Natural killer cell treated with Interleukin-12 subunit alpha and Interleukin-12 subunit beta and Interleukin-15 and Interleukin-18, amount 100 ng/mL, for 72 hours (primary cell): Measurements from ENCODE around the gene DPY19L3. TPM values are rescaled to one million over a fixed set of nuclear protein-coding genes. Genes with fewer than 3 reads are reported as not detected.
A peak's percentile ranks its signal among the peaks of the same experiment; 100 is the strongest.
"Not testable (repeated sequence)": the region's sequence is repeated elsewhere in the genome, so short reads cannot be mapped to it uniquely, and the experiment has no call there.

ENCODE experiments used
- ATAC-seq, 2 donors: fragments of 150-1000 bp; cut with Tn5 transposase in 1 of 2; sonication (Bioruptor Pico), chemical (Tn5 transposase) in 1 of 2; 2 replicates each; pipeline ENCODE4 v1.10.0; 2021
- DNase-seq: peaks from one replicate; pipeline ENCODE4 v3.0.0; 2022; ENCODE audit warnings: low spot score
- H3K27ac Mint-ChIP-seq, 2 donors: 1 replicate in 1 of 2; 2 replicates in 1 of 2; pipeline ENCODE4 v1.8.0; 2022; ENCODE audit warnings: mixed read lengths in 2 of 2, mild to moderate bottlenecking in 1 of 2, moderate library complexity in 1 of 2
- H3K27me3 Mint-ChIP-seq, 2 donors: 1 replicate in 1 of 2; 2 replicates in 1 of 2; pipeline ENCODE4 v1.8.0; 2022; ENCODE audit warnings: mixed read lengths in 2 of 2
- H3K36me3 Mint-ChIP-seq: one replicate; pipeline ENCODE4 v1.8.0; 2022; ENCODE audit warnings: mixed read lengths
- H3K4me1 Mint-ChIP-seq, 2 donors: 1 replicate in 1 of 2; 2 replicates in 1 of 2; pipeline ENCODE4 v1.8.0; 2022; ENCODE audit warnings: low read depth in 2 of 2, mixed read lengths in 2 of 2, mild to moderate bottlenecking in 1 of 2
- H3K4me3 Mint-ChIP-seq: one replicate; pipeline ENCODE4 v1.8.0; 2022; ENCODE audit warnings: mixed read lengths
- H3K9me3 Mint-ChIP-seq: 2 replicates; pipeline ENCODE4 v1.8.0; 2022; ENCODE audit warnings: mixed read lengths
- total RNA-seq, 2 donors: library from RNA; stranded (reverse); gene quantifications; one replicate each; pipeline ENCODE4 v1.2.3, GENCODE V29; 2022

The DPY19L3 gene
- total RNA-seq, 2 donors from 2014 or later = 25.3 to 40.7 TPM

DNA sequence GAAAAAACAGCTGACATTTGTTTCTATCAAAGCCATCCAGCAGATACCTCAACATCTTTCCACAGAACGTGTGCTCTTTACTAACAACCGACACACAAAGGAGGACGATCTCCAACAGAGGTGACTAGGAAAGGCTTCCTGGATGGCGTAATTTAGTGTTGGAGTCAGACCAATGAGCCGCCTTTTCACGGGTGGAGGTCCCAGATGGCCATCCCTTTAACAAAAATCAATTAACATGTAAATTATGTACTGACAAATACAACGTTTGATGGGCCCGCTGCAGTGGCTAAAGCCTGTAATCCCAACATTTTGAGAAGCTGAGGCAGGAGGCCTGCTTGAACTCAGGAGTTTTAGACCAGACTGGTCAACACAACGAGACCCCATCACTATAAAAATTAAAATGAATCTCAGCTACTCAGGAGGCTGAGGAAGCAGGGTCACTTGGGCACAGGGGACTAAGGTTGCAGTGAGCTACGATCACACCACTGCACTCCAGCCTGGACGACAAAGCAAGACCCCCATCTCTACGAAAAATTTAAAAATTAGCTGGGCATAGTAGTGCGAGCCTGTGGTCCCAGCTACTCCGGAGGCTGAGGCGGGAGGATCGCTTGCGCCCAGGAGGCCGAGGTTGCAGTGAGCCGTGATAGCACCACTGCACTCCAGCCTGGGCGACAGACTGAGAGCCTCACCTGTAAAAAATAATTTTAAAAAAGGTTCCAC lies 1.2 kb upstream of the DPY19L3 start:
- H3K27me3 Mint-ChIP-seq = no peaks in the 10 kb centered on the region

DNA sequence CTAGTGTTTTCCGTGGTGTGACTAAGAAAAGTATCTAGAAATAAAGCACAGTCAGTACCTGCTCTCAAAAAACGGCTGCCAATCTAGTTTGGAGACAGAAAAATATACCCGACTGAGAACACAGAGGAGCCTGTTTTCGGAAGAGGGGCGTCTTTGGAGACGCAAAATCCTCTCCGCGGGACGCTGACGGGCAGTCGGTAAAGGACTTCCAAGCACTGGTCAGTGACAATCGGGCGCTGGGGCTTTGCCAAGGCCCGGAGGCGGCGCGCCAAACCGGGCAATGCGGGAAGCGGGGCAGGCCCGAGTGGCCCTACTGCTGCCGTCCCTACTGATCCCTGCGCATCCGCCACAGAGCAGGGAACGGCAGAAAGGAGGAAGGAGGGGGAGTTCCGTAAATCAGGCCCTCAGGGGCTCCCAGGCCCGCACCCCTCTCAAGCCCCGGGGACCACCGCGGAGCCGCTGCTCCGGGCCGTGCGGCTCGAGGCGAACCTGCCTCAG lies 588 bp upstream of the DPY19L3 start:
- DNase-seq = no peak

More for the DNA sequence above, 1.2 kb upstream of the DPY19L3 start:
- Mint-ChIP-seq H3K36me3 (no peaks in the 10 kb centered on the region), H3K9me3 (no peaks in the 10 kb centered on the region), H3K27ac (peak overlapping the region; percentile 81 to 90), H3K4me3 (peak overlapping the region; percentile 80), H3K4me1 (peaks cover 30 to 41% of the 10 kb centered on the region in 2 donors)
- ATAC-seq = no peak
- no peak for DNase-seq

DNA sequence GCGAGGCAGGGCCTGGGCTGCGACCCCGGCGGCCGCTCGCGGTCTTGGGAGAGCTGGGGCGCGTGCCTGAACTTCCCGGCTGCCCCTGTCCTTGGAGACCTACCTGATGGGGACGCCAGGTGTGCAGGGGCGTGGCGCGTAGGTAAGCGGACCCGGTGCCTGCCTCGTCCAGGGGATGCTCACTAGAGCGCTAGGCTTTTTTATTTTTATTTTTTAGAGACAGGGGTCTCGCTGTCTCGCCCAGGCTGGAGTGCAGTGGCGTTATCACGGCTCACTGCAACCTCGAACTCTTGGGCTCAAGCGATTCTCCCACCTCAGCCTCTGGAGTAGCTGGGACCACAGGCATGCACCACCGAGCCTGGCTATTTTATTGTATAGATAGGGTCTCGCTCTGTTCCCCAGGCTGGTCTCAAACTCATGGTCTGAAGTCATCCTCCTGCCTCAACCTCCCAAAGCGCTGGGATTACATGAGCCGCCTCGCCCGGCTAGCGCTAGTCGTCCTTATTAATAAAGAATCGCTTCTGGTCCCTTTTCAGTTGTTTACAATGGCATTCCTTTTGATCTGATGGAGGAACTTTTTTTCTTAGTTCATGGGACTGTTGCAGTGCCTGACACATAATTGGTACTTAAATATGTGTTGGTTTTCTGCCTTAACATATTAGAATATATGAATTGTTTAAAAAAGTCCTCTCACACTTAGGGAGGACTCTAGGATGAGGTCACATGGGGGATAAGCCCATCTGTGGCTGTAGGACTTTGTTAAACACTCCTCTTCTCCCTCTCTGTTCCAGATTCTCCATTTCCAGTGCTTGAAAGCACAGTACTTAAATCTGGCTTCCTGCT lies 812 bp downstream of the DPY19L3 start:
- no peaks in the 10 kb centered on the region for H3K9me3 Mint-ChIP-seq
- peak overlapping the region; percentile 88 to 90 for H3K27ac Mint-ChIP-seq
- peak overlapping the region; percentile 85 for H3K4me3 Mint-ChIP-seq
- no peaks in the 10 kb centered on the region for H3K27me3 Mint-ChIP-seq
- peaks cover 23 to 34% of the 10 kb centered on the region in 2 donors for H3K4me1 Mint-ChIP-seq
- DNase-seq (no peak), ATAC-seq (no peak)
- H3K36me3 Mint-ChIP-seq = no peaks in the 10 kb centered on the region

More for the DNA sequence above, 588 bp upstream of the DPY19L3 start:
- no peaks in the 10 kb centered on the region for H3K27me3 Mint-ChIP-seq
- peaks cover 30 to 41% of the 10 kb centered on the region in 2 donors for H3K4me1 Mint-ChIP-seq
- peak overlapping the region; percentile 81 to 90 for H3K27ac Mint-ChIP-seq
- H3K36me3 Mint-ChIP-seq = no peaks in the 10 kb centered on the region
- H3K9me3 Mint-ChIP-seq = no peaks in the 10 kb centered on the region
- peak overlapping the region; percentile 80 for H3K4me3 Mint-ChIP-seq
- ATAC-seq = peak in 1 of 2 donors; percentile 15

DNA sequence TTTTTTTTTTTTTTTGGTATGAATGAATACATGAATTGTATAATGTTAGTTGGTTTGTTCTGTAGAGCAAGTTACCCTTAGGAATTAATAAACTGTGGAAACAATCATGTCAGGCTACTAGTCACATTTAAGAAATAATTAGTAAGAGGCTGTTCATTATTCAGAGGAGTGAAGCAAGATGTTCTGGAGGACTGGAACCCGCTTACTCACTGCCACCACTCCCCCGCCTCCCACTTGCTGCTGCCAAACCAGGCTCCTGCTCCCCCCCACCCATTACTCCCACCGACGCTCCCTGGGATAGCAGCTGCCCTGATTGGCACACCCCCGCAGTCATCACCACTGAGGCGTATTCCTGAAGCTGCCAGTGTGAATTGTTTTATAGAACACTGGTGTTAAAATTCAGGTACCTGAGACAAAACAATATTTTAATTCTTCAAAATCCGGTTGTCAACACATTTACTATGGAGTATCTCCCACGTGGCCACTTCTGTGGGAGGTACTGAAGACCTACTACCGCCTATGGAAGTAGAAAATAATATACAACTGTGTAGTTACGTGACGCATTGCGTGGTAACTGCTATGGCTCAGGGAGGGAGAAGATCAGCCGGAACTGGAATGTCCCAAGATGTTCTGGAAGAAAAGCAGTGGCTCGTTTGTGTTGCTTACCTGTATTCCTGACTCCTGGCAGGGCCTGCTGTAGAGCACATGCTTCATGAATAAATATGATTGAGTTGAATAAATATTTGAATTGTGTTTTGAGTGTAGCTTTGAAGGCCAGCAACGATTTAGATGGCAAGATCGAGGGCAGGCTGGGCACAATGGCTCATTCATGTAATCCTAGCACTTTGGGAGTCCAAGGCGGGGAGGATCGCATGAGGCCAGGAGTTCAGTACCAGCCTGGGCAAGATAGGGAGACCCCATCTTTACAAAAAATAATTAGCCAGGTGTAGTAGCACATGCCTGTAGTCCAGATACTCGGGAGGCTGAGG lies 1.7 kb downstream of the DPY19L3 start:
- Mint-ChIP-seq H3K27me3 (no peaks in the 10 kb centered on the region), H3K4me3 (peak overlapping the region; percentile 85), H3K4me1 (peaks cover 21 to 26% of the 10 kb centered on the region in 2 donors), H3K27ac (peak overlapping the region; percentile 88 to 90), H3K36me3 (no peaks in the 10 kb centered on the region), H3K9me3 (no peaks in the 10 kb centered on the region)
- no peak for DNase-seq
- no peak for ATAC-seq

DNA sequence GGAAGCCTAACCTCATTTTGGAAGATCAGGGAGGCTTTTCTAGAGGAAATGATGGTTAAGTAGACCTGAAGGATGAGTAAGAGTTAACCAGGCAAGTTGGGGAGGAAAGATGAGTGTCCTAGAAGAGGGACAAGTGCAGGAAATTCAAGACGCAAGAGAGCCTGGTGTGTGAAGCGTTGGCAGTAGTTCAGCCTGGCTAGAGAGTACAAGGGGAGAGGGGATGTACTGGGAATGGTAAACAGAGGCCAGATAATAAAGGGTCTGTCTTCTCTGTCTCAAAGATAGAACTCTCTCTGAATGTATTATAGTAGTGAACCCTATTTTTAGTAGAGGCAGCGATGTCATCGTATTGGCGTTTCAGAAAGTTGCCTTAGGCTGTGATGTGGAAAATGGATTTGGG lies 9.7 kb downstream of the DPY19L3 start:
- peaks cover 6% of the 10 kb centered on the region for H3K36me3 Mint-ChIP-seq
- no peaks in the 10 kb centered on the region for H3K27me3 Mint-ChIP-seq
- H3K4me3 Mint-ChIP-seq = no peak overlapping the region
- no peaks in the 10 kb centered on the region for H3K9me3 Mint-ChIP-seq
- no peak for ATAC-seq
- DNase-seq = no peak
- no peak overlapping the region for H3K27ac Mint-ChIP-seq
- H3K4me1 Mint-ChIP-seq = peaks cover 0 to 2% of the 10 kb centered on the region in 2 donors

DNA sequence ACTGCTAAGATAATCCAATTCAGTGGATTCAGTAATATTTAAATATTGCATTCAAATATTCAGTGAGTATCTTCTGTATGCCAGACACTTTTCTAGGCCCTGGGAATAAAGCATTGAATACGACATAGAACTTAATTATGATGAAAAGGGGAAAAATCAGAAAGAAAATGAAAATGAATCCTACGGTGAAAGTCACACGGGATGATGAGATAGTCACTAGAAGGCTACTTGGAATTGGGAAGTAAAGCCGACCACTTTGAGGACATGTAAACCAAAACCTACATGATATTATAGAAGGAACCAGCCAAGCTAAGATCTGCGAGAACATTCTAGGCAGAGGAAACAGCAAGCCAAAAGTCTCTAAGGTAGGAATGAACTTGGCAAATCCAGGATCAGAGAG lies 10.1 kb downstream of the DPY19L3 start:
- Mint-ChIP-seq H3K4me3 (no peak overlapping the region), H3K36me3 (peaks cover 6% of the 10 kb centered on the region), H3K4me1 (peaks cover 0 to 2% of the 10 kb centered on the region in 2 donors), H3K9me3 (no peaks in the 10 kb centered on the region), H3K27me3 (no peaks in the 10 kb centered on the region), H3K27ac (no peak overlapping the region)
- no peak for ATAC-seq
- no peak for DNase-seq

DNA sequence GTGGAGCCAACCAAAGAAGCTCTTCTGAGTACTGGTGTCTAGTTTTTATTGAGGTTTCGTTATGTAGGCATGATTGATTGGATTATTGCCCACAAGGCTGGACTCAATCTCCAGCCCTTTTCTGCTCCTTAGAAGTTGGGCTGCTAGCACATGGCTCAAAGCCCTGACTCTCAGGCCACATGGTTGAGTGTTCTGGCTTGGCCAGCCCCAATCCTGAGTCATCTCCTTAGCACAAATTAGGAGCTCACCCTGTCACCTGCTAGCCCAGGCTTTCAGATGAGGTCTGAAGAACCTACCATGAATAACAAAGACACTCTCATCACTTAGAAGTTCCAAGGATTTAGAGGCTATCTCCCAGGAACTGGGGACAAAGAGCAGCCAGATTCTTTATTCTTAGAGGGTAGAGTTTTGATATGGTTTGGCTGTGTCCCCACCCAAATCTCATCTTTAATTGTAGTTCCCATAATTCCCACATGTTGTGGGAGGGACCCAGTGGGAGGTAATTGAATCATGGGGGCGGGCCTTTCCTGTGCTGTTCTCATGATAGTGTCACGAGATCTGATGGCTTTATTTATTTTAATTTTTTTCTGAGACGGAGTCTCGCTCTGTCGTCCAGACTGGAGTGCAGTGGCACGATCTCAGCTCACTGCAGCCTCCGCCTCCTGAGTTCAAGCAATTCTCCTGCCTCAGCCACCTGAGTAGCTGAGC lies 11.3 kb downstream of the DPY19L3 start:
- no peak overlapping the region for H3K27ac Mint-ChIP-seq
- peaks cover 6% of the 10 kb centered on the region for H3K36me3 Mint-ChIP-seq
- DNase-seq = no peak
- ATAC-seq = no peak
- no peaks in the 10 kb centered on the region for H3K27me3 Mint-ChIP-seq
- no peak overlapping the region for H3K4me3 Mint-ChIP-seq
- no peaks in the 10 kb centered on the region for H3K9me3 Mint-ChIP-seq
- peaks cover 3 to 7% of the 10 kb centered on the region in 2 donors for H3K4me1 Mint-ChIP-seq

DNA sequence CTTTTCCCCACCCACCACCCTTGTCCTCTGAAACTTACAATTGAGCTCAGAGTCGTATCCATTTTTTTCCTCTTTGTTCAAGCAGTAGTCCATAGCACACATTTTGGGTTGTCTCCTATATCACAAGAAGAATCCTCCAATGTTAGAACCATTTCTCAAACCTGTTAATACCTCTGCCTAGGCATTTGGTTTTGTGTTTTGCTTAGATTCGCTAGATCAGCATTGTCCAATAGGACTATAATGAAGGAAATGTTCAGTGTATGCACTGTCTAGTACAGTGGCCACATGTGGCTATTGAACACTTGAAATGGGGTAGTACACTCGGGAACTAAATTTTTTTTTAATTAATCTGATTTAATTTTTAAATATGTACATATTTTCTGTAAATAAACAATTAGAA lies 12.6 kb downstream of the DPY19L3 start:
- peaks cover 12% of the 10 kb centered on the region in 2 donors for H3K4me1 Mint-ChIP-seq
- DNase-seq = no peak
- ATAC-seq = no peak
- no peak overlapping the region for H3K27ac Mint-ChIP-seq
- H3K27me3 Mint-ChIP-seq = no peaks in the 10 kb centered on the region
- H3K9me3 Mint-ChIP-seq = no peaks in the 10 kb centered on the region
- no peak overlapping the region for H3K4me3 Mint-ChIP-seq
- H3K36me3 Mint-ChIP-seq = peaks cover 12% of the 10 kb centered on the region

DNA sequence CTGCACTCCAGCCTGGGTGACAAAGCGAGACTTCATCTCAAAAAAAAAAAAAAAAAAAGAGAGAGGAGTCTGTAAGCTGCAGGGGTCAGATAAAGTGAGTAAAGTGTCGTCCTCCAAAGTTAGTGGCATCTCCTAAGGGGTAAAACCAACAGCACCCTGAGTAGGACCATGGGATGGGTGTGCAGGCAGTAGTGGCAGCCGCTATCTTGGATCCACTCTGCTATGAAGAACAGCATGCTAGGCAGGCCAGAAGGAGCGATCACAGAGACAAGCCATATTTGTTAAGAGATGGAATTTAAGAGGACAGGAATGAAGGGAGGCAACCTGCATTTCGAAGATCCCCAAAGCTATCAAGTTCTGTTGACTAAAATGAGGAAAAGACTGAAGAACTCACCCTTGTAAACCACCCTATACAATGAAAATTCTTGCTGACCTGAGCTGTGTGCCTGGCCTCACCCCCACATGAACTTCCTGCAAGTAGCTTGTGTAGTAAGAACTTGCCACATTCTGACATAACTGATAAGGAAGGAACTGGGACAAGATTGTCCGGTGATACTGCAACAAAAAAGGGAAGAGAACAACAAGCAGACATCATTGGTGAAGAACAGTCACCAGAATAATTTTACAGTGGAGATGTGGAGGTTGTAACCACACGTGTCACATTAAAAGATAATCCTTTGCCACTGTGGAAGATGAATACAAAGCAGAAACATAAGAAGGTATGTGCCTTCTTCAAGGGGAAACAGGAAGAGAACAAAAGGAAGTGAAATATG lies 16.2 kb downstream of the DPY19L3 start:
- Mint-ChIP-seq H3K4me3 (peak overlapping the region; percentile 7), H3K36me3 (peaks cover 5% of the 10 kb centered on the region), H3K4me1 (peaks cover 10 to 12% of the 10 kb centered on the region in 2 donors), H3K9me3 (no peaks in the 10 kb centered on the region), H3K27me3 (no peaks in the 10 kb centered on the region), H3K27ac (peak overlapping the region; percentile 2 to 9)
- ATAC-seq (no peak), DNase-seq (no peak)

DNA sequence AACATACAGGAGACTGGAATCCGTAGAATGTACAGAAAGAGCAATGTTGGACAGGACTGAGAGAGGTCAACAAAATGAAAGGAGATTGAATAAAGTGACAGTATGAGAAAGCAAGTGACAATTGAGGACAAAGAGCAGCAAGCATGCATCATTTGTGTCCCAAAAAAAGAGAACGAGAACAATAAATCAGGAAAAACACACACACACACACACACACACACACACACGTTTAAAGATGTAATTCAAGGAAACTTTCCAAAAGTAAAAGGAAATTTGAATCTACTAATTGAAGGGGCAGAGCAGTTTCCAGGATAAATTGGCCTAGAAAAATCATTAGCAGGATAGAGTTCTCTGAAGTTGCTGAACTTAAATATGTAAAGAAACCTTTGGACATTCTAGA lies 16.9 kb downstream of the DPY19L3 start:
- Mint-ChIP-seq H3K9me3 (no peaks in the 10 kb centered on the region), H3K4me3 (peak overlapping the region; percentile 2), H3K27ac (peak overlapping the region in 1 of 2 donors; percentile 2), H3K36me3 (peaks cover 5% of the 10 kb centered on the region), H3K4me1 (peaks cover 10 to 12% of the 10 kb centered on the region in 2 donors), H3K27me3 (no peaks in the 10 kb centered on the region)
- ATAC-seq = no peak
- no peak for DNase-seq

DNA sequence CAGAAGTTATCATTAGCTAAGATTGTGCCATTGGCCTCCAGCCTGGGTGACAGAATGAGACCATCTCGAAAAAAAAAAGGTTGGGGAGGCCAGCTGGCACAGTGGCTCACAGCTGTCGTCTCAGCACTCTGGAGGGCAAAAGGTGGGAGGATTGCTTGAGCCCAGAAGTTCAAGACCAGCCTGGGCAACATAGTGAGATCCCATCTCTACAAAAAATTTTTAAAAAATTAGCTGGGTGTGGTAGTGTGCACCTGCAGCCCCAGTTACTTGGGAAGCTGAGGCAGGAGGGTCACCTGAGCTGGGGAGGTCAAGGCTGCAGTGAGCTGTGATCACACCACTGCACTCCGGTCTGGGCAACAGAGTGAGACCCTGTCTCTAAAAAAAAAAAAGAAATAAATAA lies 18.4 kb downstream of the DPY19L3 start:
- ATAC-seq, H3K36me3 Mint-ChIP-seq, H3K9me3 Mint-ChIP-seq, H3K27ac Mint-ChIP-seq, H3K27me3 Mint-ChIP-seq, H3K4me3 Mint-ChIP-seq, DNase-seq: not testable (repeated sequence)
- peaks cover 10 to 12% of the 10 kb centered on the region in 2 donors for H3K4me1 Mint-ChIP-seq

DNA sequence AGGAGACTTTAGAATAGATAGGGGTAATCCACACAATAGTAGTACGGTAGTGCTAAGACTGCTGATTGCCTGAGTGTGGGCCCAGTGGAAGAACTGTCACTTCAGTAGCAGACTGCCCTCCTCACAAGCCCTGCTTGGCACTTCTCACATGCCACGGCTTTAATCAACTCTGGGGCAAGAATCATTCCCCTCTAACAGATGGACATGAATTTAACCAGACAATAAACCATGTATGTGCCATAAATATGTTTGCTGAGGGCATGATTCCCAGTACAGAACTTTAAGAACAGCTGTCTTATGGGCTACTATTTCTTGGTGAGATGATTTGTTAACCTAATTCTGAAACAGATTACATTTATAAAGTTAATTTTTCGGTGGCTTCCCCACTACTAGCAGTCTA lies 22.0 kb downstream of the DPY19L3 start:
- Mint-ChIP-seq H3K9me3 (no peaks in the 10 kb centered on the region), H3K27ac (no peak overlapping the region)

More for the DNA sequence above, 22.0 kb downstream of the DPY19L3 start:
- Mint-ChIP-seq H3K27me3 (no peaks in the 10 kb centered on the region), H3K4me3 (no peak overlapping the region), H3K36me3 (no peaks in the 10 kb centered on the region), H3K4me1 (peaks cover 2 to 3% of the 10 kb centered on the region in 2 donors)
- DNase-seq (no peak), ATAC-seq (no peak)
